HL-60/S4 (cell line): ENCODE results near the gene FHDC1.

Source experiments
- in situ Hi-C: fragments of 300-500 bp; cut with MboI; formaldehyde crosslinking; loops from 2 replicates; pipeline ENCODE4 v1.14.3; 2022; ENCODE audit warnings: low sequenced_read_pairs

FHDC1 gene

DNA sequence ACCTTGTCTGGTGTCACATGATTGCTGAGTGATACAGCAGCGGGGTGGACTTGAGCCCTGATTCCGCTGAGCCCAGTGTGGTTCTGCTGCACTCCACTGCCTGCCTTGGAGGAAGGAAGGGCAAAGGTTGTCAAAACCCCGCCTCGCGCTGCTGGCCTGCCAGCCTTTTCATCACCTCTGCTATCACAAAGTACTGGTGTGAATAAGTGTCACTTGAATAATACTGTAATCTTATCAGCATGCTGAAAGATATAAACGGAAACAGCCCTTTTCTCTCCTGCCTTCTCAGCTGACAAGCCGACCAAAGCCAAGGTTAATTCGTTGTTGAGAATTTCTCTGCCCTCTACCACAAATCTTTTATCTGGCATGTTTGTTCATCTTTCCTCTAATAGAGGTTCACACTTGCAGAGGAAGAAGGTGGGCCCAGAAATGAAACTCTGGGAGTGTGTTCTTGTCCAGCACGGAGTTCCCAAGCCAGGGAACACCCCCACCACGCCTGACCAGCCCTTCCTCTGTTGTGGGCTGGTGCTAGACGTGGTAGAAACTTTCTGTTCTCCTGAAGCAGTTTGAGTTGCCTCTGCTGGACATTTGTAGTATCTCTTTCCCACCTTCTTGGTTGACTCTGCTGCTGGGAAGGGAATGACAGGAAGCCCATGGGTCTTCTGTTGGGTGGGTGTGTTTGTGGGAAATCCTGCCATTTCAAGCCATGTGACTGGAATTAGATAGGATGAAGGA lies 21.5 kb downstream of the FHDC1 start:
- in situ Hi-C loops = no loop called here

DNA sequence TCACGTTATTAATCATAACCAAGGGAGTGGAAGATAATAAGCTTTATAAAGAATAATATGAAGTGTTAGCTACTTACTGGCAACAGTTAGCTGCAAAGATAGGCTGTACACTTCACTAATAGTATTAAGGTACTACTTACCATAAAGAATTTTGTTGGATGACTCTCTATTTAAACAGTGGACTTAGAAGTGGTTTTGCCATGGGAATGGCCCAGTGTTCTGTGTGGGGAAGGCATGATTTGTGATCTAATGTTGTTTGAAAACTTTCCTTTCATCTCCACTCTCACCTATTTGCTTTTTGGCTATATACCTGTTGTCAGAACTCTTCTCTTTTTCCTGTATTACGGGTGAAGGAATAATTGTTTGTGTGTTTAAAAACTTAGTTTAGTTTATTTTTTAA lies 23.0 kb downstream of the FHDC1 start:
- in situ Hi-C loops = no loop called here

DNA sequence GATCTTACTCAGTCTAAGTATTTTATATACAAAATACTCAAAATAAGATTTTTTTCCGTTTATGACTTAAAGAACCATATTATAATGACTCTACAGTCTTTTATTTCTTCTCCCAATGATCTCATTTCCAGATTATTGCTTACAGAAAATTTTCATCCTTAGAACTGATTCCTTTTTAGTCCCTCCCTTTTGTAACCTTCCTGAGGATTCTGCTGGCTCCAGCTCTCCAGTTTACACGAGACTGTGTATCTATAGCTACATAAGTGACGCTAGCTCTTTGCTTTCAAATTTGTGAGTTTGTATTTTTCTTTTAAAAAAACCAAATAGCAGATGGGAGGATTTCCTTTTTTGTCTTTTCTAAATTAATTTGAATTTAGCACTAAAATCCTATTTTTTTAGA lies 24.0 kb downstream of the FHDC1 start:
- in situ Hi-C loops = no loop called here

DNA sequence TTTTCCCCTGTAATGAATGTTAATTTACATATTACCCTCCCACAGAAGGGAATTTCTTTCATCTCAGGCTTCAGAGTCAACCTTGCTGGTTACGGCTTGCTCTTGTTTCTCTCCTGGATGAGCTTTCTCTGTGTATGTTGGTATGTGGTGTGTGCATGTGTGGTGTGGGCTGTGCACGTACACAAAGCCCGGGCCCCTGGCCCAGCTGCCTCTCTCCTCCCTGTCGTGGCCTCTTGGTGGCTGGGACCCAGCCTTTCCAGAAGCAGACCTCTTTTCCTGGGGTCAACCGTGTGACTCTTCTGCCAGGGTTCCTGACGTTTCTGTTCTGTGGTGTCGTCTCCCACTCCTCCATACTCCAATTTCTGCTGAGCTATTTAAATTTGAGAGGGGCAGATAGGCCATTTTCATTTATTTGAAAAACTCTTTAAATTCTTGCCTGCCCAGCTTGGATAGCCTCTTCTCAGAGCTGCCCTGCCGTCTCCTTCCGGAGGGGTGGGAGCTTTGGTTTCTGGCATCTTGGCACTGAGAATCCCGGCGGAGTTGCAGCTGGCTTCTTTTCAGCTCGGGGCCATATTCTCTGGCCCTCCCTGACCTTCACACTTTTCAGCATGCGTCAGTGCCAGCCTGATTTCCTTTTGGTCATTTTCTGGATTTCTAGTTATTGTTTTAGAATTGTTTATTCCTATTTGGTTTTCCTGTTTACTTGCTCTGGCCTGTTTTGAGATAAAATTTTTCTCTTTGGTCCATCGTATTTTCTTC lies 25.1 kb downstream of the FHDC1 start:
- in situ Hi-C loops = no loop called here

DNA sequence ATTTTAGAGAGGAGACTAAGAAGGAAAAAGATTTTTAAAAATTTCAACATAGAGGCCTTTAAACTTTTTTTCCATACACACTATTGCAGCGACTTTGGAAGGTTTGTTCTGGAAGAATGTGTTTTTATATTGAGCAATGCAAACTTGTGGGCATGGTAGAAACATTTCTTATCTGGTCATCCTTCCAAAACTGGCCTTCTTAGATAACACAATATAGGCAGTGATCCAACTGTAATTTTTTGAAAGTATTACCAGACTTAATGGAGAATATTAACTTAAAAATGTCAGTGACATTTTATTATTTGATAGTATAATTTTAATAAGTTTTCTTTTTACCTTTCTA lies 25.6 kb downstream of the FHDC1 start:
- in situ Hi-C loops = no loop called here

DNA sequence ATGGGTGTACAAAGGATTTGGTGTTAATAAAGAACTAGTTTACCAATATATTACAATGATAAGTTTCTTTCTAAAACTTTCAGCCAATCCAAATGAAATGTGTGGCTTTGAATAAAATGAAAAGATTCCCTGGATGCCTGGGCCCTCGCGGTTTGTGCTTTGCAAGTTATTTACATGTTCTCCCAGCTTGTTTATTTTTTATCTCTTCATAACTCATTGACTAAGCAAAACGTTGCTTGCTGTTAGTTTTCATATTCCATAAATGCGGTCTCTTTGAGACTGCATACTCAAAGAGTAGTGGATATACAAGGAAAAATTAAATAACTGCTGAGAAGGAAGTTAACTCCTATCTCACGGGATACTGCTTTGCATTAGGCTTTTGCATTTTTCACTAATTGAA lies 26.0 kb downstream of the FHDC1 start:
- in situ Hi-C loops = no loop called here

DNA sequence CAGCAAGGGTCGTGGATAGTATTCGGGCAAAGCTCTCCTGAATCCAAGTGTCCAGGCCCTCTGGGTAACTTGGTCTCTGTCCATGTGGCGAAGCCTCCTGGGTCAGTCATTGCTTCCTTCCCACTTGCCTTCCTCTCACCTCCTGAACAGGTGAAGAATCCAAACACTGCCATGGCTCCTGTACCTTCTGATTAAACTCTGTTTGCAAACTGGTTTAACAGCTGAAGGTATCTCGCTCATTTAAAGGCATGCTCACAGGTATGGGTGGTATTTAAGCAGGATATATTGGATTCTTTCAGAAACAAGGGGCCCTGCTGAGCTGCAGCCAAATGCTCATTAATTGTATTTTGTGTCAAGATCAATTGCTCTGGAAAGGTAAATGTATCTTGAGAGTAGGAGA lies 28.2 kb downstream of the FHDC1 start:
- in situ Hi-C loops = no loop called here

DNA sequence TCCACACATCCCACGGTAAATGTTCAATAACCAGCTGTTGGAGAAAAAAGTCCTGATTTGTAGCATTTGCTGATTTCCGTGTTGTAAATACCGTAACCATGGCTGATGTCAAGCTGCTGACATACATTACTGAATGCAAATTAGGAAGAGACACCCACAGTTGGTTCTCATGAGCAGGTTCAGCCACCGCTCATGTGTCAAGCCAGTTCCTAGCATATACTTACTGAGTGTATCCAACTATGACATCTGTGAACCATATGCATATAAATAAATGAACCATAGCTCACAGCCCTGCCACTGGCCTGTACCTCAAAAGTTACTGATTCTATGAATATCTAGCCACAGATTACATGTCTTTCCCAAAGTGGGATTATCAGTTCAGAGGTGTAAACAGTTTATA lies 29.5 kb downstream of the FHDC1 start:
- in situ Hi-C loops = no loop called here

DNA sequence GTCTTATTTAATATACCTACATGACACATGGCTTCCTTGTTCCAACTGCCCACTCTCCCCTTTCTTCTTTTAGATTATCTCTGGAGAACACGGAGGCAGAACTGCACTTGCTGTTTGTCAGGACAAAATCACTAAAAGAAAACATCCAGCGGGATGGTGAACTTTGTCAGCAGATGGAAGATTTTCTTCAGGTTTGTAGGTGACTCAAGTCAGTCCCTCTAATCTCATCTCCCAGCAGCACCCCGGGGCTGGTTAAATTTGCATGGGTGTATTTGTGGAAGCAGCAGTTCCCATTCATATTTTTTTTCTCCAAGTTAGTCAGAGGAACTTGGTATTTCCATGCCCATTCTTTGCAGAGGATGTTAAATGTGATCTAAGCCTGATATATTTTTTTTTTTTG lies 31.8 kb downstream of the FHDC1 start:
- in situ Hi-C loops = no loop called here

DNA sequence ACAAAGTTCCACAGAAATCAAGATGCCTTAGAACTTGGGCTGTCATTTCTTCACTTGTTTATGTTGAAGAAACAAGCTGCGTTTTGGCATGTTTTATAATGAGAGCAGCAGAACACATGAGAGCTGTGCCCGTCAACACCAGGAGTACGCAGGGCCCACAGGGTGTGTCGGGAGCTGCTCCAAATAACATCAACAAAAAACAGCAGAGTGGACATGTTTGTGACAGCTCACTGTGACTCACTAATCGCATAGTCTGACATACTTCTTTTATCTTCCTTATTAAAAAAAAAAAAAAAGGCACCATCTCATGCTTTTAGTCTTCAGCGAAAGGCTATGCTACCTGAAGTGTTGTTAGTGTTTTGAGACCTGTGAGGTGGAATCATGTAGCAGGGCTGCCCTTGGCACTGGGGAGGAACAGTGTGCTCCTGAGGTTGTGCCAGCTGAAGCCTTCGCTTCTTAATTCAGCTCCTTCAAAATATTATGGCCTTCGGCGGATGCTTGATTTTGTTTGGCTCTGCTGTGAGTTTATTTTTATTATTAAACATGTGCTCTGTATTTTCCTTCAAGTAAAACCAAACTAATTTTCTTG lies 32.8 kb downstream of the FHDC1 start:
- in situ Hi-C loops = no loop called here

DNA sequence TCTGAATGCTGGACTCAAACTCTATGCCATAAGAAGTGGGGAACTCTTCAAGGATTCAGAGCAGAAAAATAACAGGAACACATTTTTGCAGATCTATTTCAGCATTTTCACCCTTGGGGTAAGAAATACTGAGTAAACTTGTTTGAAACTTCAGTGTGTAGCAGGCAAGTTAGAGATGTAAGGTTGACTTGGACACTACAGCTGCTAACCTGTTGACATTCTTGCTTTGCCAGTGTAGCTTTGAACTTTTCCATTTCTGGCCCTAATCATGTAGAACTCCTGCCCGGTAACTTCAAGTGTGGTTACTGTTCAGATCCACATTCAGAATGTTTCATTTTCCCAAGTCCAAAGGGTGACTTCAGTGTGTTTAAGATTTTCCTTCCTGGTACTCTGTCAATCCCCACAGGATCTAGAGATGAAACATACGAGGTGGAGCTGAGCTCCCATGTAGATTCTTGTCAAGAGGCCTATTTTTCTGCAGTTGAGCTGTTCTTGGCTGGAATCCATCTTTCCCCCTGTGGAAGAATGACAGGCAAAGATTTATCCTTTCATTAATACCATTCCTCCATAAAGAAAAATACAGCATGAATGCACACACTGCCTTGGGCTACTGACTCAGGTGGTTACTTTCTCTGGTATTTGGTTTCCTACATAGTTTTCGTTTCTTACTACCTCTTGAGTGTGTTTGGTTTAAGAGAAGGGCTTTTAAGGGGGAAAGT lies 34.1 kb downstream of the FHDC1 start:
- in situ Hi-C loops = no loop called here

DNA sequence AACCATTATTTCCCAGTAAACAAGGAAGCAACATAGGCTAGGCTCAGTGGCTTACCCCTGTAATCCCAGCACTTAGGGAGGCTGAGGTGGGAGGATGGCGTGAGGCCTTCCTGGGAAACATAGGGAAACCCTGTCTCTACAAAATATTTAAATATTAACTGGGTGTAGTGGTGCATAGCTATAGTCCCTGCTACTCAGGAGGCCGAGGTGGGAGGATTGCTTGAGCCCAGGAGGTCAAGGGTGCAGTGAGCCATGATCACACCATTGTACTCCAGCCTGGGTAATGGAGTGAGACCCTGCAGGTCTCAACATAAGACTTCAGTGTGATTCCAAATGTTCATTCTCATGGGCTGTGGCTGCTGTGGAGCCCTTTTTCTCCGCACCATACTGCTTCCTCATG lies 34.9 kb downstream of the FHDC1 start:
- in situ Hi-C loops = no loop called here

DNA sequence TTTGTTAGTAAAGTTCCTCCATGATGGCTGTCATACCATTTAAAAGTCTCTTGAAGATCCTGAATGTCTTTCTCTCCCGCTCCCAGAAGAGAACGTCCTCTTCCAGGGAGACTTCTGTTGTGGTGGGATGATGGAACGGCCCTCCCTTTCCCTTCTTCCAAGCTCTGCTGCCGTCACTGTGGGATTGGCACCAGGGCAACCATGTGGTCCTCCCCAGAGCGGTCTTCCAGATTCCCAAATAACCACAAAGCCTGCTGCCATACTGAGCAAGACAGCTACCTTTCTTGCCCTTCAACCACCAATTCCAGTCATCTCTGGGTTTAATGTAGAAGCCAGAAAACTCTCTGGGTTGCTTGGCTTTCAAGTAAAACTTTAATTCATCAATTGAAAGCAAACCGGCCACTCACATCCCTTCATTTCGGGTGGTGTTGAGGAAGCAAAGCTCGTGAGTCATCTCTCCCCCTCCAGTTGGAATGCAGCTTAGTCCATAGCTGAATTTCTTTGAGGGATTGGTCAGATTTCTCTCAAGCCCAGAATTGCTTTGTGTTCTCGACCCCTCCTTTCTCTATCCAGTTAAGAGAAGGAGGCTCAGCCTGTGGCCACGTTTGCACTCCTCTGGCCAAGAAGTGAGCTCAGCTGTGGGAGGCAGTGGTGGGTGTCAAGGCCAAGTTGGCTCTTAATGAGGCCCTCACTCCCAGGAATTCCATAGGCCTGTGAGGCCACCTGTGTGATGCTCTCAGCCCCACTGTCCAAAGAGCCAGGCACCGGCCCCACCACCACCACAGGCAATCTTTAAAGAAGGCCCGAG lies 36.9 kb downstream of the FHDC1 start:
- in situ Hi-C loops = no loop called here

DNA sequence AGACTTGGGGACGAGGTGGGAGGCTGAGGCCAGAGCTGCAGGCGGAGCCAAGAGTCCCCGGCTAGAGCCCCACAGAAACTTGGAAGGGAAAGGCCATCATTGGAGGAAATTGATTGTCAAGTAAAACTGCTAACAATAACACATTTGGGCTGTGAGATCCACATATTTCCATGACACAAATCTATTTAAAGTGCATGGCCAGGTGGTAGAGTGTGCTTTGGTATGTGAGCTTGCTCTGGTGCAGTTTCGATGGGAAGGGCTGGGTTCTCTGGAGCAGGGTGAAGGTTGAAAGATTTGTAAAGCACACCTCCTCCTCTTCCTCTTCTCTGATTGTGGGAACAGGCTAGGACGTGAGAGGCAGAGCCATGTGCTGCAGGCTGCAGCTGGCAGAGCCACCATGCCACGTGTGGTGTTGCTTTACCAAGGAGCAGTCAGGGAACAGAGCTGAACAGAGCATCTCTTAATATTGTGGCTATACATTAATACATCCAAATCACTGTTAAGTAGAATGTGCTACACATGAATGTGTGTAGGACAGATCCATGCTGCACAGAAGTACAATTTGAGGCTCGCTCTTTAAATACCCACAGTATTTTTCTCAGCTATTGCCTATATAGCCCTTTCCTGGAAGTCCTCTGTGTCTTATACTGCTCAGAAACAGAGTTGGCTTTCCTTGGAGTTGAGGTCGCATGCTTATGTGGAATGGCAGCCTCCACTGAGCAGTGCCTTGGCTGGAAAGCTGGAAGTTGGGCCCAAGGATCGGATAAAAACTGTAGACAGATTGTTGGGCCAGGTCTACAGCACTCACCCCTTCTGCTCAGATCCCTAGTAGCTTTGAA lies 37.7 kb downstream of the FHDC1 start:
- in situ Hi-C loops = no loop called here

DNA sequence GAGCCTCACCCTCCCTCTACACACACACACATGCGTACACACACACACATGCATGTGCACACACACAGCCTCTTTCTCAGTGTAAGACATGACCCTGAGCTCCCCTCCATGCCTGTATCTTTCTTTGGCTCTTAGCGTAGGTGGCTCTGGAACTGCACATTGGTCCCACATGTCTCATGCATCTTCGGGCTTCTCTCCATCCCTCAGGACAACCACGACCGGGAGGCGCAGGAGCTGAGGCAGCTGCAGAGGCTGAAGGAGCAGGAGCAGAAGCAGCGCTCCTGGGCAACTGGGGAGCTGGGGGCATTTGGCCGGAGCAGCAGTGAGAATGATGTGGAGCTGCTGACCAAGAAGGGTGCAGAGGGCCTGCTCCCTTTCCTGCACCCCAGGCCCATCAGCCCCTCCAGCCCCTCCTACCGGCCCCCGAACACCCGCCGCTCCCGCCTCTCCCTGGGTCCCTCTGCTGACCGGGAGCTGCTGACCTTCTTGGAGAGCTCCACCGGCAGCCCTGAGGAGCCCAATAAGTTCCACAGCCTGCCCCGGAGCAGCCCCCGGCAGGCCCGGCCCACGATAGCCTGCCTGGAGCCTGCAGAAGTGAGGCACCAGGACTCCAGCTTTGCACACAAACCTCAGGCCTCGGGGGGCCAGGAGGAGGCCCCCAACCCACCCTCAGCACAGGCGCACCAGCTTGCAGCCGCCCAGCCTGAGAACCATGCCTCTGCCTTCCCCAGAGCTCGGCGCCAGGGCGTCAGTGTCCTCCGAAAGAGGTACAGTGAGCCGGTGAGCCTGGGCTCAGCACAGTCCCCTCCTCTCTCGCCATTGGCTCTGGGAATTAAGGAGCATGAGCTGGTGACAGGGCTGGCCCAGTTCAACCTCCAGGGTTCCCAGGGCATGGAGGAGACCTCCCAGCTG lies 38.6 kb downstream of the FHDC1 start:
- in situ Hi-C loops = no loop called here

DNA sequence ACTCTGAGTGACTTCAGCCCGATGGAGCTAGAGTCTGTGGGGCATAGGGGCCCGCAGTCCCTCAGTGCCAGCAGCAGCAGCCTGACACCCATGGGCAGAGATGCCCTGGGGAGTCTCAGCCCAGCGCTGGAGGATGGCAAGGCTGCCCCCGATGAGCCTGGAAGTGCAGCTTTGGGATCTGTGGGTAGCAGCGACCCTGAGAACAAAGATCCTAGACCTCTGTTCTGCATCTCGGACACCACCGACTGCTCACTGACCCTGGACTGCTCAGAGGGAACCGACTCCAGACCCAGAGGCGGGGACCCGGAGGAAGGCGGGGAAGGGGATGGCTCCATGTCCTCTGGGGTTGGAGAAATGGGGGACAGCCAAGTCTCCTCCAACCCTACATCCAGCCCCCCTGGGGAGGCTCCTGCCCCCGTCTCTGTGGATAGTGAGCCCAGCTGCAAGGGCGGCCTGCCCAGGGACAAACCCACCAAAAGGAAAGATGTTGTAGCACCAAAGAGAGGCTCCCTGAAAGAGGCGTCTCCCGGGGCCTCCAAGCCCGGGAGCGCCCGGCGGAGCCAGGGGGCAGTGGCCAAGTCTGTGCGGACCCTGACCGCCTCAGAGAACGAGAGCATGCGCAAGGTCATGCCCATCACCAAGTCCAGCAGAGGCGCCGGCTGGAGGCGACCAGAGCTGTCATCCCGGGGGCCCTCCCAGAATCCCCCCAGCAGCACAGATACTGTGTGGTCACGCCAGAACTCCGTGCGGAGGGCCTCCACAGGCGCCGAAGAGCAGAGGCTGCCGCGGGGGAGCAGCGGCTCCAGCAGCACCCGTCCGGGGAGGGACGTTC lies 39.5 kb downstream of the FHDC1 start:
- in situ Hi-C loops = no loop called here

DNA sequence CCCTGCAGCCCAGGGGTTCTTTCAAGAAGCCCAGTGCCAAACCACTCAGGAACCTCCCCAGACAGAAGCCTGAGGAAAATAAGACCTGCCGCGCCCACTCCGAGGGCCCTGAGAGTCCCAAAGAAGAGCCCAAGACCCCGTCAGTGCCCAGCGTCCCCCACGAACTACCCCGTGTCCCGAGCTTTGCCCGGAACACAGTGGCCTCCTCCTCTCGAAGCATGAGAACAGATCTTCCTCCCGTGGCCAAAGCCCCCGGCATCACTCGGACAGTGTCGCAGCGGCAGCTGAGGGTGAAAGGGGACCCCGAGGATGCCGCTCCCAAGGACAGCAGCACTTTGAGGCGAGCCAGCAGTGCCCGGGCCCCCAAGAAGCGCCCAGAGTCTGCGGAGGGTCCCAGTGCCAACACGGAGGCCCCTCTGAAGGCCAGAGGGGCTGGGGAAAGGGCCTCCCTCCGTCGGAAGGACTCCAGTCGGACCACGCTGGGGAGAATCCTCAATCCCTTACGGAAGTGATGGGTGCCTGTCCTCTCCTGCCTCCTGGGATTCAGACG lies 40.2 kb downstream of the FHDC1 start:
- in situ Hi-C loops = no loop called here
